Panc1 (cell line): Measurements from ENCODE around the gene CDK14. TPM values are rescaled to one million over a fixed set of nuclear protein-coding genes. Genes with fewer than 3 reads are reported as not detected.

Experiments
- ATAC-seq: fragments of 200-7000 bp; cut with Tn5 transposase; 2 replicates; pipeline ENCODE4 v1.9.1; 2020; ENCODE audit warnings: mild to moderate bottlenecking, moderate library complexity
- BruUV-seq: library from RNA; stranded (reverse); fragments of 400-500 nt; replicated peaks from 2 replicates; lab custom pipeline; 2021; lab: Mats Ljungman, UMichigan
- CTCF ChIA-PET: fragments of 300-600 bp; sonication (Branson Sonifier 250); formaldehyde crosslinking; loops from one replicate; lab custom pipeline; 2022; ENCODE audit warnings: antibody characterized with exemption; lab: Charles Lee
- POLR2A ChIA-PET: fragments of 300-600 bp; sonication (Branson Sonifier 250); formaldehyde crosslinking; loops from one replicate; lab custom pipeline; 2022; ENCODE audit warnings: antibody characterized with exemption; lab: Charles Lee
- DNase-seq: peaks from one replicate; pipeline ENCODE4 v3.0.0-alpha.2; 2010; ENCODE audit warnings: low read depth, low spot score
- H3K27ac ChIP-seq: 2 replicates; pipeline ENCODE4 v1.5.1; 2011; ENCODE audit warnings: mild to moderate bottlenecking, low read length, inconsistent platforms
- H3K27me3 ChIP-seq: fragments of 200-500 bp; sonication (Bioruptor generic); 2 replicates; pipeline ENCODE4 v1.6.0; 2014; ENCODE audit warnings: low read length, inconsistent platforms; ENCODE audit not compliant: control insufficient read depth, insufficient read depth
- H3K36me3 ChIP-seq: fragments of 200-500 bp; sonication (Bioruptor generic); 2 replicates; pipeline ENCODE4 v1.5.1; 2014; ENCODE audit warnings: inconsistent platforms, mild to moderate bottlenecking, low read length, moderate library complexity; ENCODE audit not compliant: control insufficient read depth, insufficient read depth
- H3K4me1 ChIP-seq: 2 replicates; pipeline ENCODE4 v1.5.1; 2011; ENCODE audit warnings: inconsistent platforms, mild to moderate bottlenecking, low read length, moderate library complexity; ENCODE audit not compliant: control insufficient read depth, insufficient read depth
- H3K4me3 ChIP-seq, 2 experiments: 2 replicates each; pipeline ENCODE4 v1.5.1; 2011 to 2012; ENCODE audit warnings: low read depth in 2 of 2, low read length in 2 of 2, mild to moderate bottlenecking in 2 of 2, inconsistent platforms in 1 of 2, moderate library complexity in 1 of 2
- H3K9me3 ChIP-seq: fragments of 200-500 bp; sonication (Bioruptor generic); 2 replicates; pipeline ENCODE4 v1.5.1; 2014; ENCODE audit warnings: low read depth, mild to moderate bottlenecking, inconsistent platforms, low read length, moderate library complexity; ENCODE audit not compliant: control insufficient read depth, insufficient read depth
- POLR2AphosphoS5 ChIP-seq: IDR thresholded peaks from 2 replicates; pipeline ENCODE4 v1.6.1; 2012; ENCODE audit warnings: mild to moderate bottlenecking, low read depth, low read length, moderate library complexity
- REST ChIP-seq, 2 experiments: IDR thresholded peaks; 2 replicates each; pipeline ENCODE4 v1.6.1; 2011 to 2012; ENCODE audit warnings: low read depth in 2 of 2, control low read depth in 1 of 2, low read length in 1 of 2, mild to moderate bottlenecking in 1 of 2, moderate library complexity in 1 of 2; ENCODE audit not compliant: insufficient read depth in 1 of 2
- SIN3A ChIP-seq: IDR thresholded peaks from 2 replicates; pipeline ENCODE4 v1.6.1; 2012; ENCODE audit warnings: low read depth, mild to moderate bottlenecking, low read length, moderate library complexity, borderline replicate concordance; ENCODE audit not compliant: insufficient read depth
- TCF7L2 ChIP-seq: IDR thresholded peaks from 2 replicates; pipeline ENCODE4 v1.6.1; 2011; ENCODE audit warnings: mild to moderate bottlenecking, low read depth, low read length, inconsistent platforms
- in situ Hi-C: cut with HindIII; loops from 2 replicates; pipeline ENCODE4 v1.10.0; 2016; ENCODE audit warnings: low sequenced_read_pairs, low pct_unique_long_range_greater_than_20kb
- intact Hi-C: fragments of 100-400 bp; cut with micrococcal nuclease; formaldehyde crosslinking; loops from one replicate; pipeline ENCODE4 v1.10.0; 2022; ENCODE audit not compliant: unreplicated experiment
- total RNA-seq: library from RNA; stranded (reverse); gene quantifications from one replicate; pipeline ENCODE4 v1.2.1, GENCODE V29; 2021; ENCODE audit not compliant: unreplicated experiment
- TF ChIP-seq, protein P1 (sequence below): fragments of 450-650 bp; IDR thresholded peaks from 2 replicates; pipeline ENCODE4 v1.5.1; 2017; ENCODE audit warnings: mild to moderate bottlenecking

Gene CDK14
- total RNA-seq, 1 experiment from 2014 or later: 3.0 TPM

DNA sequence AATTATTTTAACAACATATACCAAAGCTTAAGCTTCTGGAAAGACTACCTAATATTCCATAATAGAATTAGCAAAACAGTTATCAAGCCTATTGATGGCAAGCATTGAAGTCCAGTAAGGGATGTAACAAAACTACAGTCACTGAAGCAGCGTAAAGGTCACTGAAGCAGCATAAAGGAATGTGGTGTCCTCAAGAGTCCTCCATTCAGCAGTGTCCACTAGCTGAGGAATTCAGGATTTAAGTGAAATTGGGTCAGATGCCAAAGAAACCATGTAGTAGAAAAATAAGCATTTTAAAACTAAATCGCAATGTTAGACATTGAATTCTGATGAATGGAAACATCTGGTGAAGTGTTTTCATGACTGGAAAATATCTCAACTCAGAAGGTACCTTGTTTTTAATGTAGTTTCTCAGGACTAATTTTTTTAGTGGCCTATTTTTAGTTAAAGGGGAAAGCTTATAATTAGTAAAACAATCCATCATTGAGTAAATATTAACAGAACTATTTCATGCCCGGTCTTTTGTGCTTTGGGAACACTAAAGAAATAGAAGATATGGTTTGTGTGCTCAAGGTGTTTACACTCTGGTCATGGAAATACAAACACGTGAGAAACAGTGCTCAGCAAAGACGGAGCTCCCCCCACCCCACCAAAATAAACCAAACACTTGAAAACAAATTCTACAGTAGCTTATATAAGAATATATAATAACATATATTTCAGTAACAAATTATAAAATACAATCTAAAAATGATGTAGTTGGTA lies 121.4 kb downstream of the CDK14 start:
- ChIA-PET CTCF (no interaction called here), POLR2A (no interaction called here)
- no peaks in the 10 kb centered on the region for H3K27me3 ChIP-seq
- no peaks in the 10 kb centered on the region for H3K9me3 ChIP-seq
- intact Hi-C loops: no loop called here
- H3K36me3 ChIP-seq: no peaks in the 10 kb centered on the region
- H3K27ac ChIP-seq: no peak overlapping the region
- no TSS peak for BruUV-seq
- no peak for DNase-seq
- in situ Hi-C loops: no loop called here
- no peak for ATAC-seq
- no peak overlapping the region for H3K4me3 ChIP-seq
- no peaks in the 10 kb centered on the region for H3K4me1 ChIP-seq
- TF ChIP-seq, protein P1, sequence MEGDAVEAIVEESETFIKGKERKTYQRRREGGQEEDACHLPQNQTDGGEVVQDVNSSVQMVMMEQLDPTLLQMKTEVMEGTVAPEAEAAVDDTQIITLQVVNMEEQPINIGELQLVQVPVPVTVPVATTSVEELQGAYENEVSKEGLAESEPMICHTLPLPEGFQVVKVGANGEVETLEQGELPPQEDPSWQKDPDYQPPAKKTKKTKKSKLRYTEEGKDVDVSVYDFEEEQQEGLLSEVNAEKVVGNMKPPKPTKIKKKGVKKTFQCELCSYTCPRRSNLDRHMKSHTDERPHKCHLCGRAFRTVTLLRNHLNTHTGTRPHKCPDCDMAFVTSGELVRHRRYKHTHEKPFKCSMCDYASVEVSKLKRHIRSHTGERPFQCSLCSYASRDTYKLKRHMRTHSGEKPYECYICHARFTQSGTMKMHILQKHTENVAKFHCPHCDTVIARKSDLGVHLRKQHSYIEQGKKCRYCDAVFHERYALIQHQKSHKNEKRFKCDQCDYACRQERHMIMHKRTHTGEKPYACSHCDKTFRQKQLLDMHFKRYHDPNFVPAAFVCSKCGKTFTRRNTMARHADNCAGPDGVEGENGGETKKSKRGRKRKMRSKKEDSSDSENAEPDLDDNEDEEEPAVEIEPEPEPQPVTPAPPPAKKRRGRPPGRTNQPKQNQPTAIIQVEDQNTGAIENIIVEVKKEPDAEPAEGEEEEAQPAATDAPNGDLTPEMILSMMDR: no peak
- no peak for TF ChIP-seq TCF7L2
- TF ChIP-seq SIN3A: no peak
- TF ChIP-seq POLR2AphosphoS5: no peak
- TF ChIP-seq REST (IDR thresholded peaks at IDR 0.05; ENCODE audit: insufficient read depth in 1 of 2, low read depth in 2 of 2, low read length in 1 of 2): no peak

GRCh38 chr7:90719155-90719554 lies 123.0 kb downstream of the CDK14 start:
- no TSS peak for BruUV-seq
- intact Hi-C loops: no loop called here
- CTCF ChIA-PET: no interaction called here
- no peaks in the 10 kb centered on the region for H3K9me3 ChIP-seq
- POLR2A ChIA-PET: no interaction called here
- H3K4me1 ChIP-seq: no peaks in the 10 kb centered on the region
- no peak overlapping the region for H3K4me3 ChIP-seq
- in situ Hi-C loops: no loop called here
- no peak for DNase-seq
- TF ChIP-seq SIN3A (no peak), TCF7L2 (no peak), REST (IDR thresholded peaks at IDR 0.05; ENCODE audit: insufficient read depth in 1 of 2, low read depth in 2 of 2, low read length in 1 of 2) (no peak), POLR2AphosphoS5 (no peak)
- TF ChIP-seq, protein P1: no peak
- no peak overlapping the region for H3K27ac ChIP-seq
- H3K36me3 ChIP-seq: no peaks in the 10 kb centered on the region
- ATAC-seq: no peak
- no peaks in the 10 kb centered on the region for H3K27me3 ChIP-seq
